H1 (cell line): Measurements from ENCODE around the gene RANBP9. TPM values are rescaled to one million over a fixed set of nuclear protein-coding genes. Genes with fewer than 3 reads are reported as not detected.

ENCODE experiments used
- CTCF ChIA-PET: fragments of 300-600 bp; sonication (Branson Sonifier 250); formaldehyde crosslinking; loops from one replicate; lab custom pipeline; 2021; ENCODE audit not compliant: partially characterized antibody; lab: Charles Lee
- POLR2A ChIA-PET: fragments of 300-600 bp; sonication (Branson Sonifier 250); formaldehyde crosslinking; loops from one replicate; lab custom pipeline; 2021; ENCODE audit warnings: inconsistent platforms; ENCODE audit not compliant: partially characterized antibody; lab: Charles Lee
- DNase-seq, 2 experiments: peaks; one replicate each; pipeline versions ENCODE4 v3.0.0 to v3.0.0-alpha.2; 2010 to 2022; ENCODE audit warnings: low spot score in 2 of 2, low read depth in 1 of 2, mixed read lengths in 1 of 2
- FAIRE-seq: peaks from 2 replicates; lab custom pipeline; 2011; peaks lifted over from hg19 to GRCh38; lab: Jason Lieb, UNC
- H2AFZ ChIP-seq: 2 replicates; pipeline ENCODE4 v1.8.1; 2012; ENCODE audit warnings: low read length, inconsistent platforms
- H2AK5ac ChIP-seq: 2 replicates; pipeline ENCODE4 v1.6.1; 2013; ENCODE audit warnings: low read depth, low read length
- H2BK120ac ChIP-seq: replicated peaks from 2 replicates; pipeline ENCODE3; 2013; ENCODE audit warnings: low read depth, low read length, inconsistent platforms
- H2BK12ac ChIP-seq: 2 replicates; pipeline ENCODE4 v1.6.1; 2013; ENCODE audit warnings: low read depth, low read length
- H2BK15ac ChIP-seq: 2 replicates; pipeline ENCODE4 v1.6.1; 2013; ENCODE audit warnings: low read length
- H2BK20ac ChIP-seq: 2 replicates; pipeline ENCODE4 v1.6.1; 2013; ENCODE audit warnings: low read length
- H2BK5ac ChIP-seq: 2 replicates; pipeline ENCODE4 v1.6.1; 2013; ENCODE audit warnings: low read depth, low read length
- H3K14ac ChIP-seq: 2 replicates; pipeline ENCODE4 v1.6.1; 2013; ENCODE audit warnings: inconsistent platforms; ENCODE audit not compliant: insufficient read length
- H3K18ac ChIP-seq: 2 replicates; pipeline ENCODE4 v1.6.1; 2013; ENCODE audit warnings: low read length; ENCODE audit errors: extremely low read depth
- H3K23ac ChIP-seq: 2 replicates; pipeline ENCODE4 v1.6.1; 2013; ENCODE audit warnings: inconsistent platforms; ENCODE audit not compliant: insufficient read length
- H3K23me2 ChIP-seq: 2 replicates; pipeline ENCODE4 v1.6.1; 2013; ENCODE audit warnings: low read depth, low read length
- H3K27ac ChIP-seq: 2 replicates; pipeline ENCODE4 v1.6.1; 2011; ENCODE audit warnings: low read depth, low read length, inconsistent platforms
- H3K27me3 ChIP-seq, 4 experiments: replicated peaks in 1 of 4; 1 replicate in 1 of 4; 2 replicates in 3 of 4; pipeline versions ENCODE4 v1.6.1 to v1.8.1; 2011 to 2013; ENCODE audit warnings: low read length in 3 of 4, mild to moderate bottlenecking in 3 of 4, inconsistent platforms in 2 of 4, mixed read lengths in 2 of 4, moderate library complexity in 1 of 4; ENCODE audit not compliant: control insufficient read depth in 3 of 4, insufficient read depth in 3 of 4; ENCODE audit errors: extremely low read depth in 1 of 4
- H3K36me3 ChIP-seq, 4 experiments: 2 replicates each; pipeline versions ENCODE4 v1.6.1 to v1.8.1; 2011 to 2013; ENCODE audit warnings: mild to moderate bottlenecking in 4 of 4, low read length in 3 of 4, moderate library complexity in 2 of 4, control low read depth in 1 of 4, inconsistent platforms in 1 of 4; ENCODE audit not compliant: insufficient read depth in 4 of 4, control insufficient read depth in 2 of 4
- H3K4ac ChIP-seq: replicated peaks from 2 replicates; pipeline ENCODE3; 2013; ENCODE audit warnings: low read length, low read depth, mixed read lengths, inconsistent platforms; ENCODE audit not compliant: insufficient read length
- H3K4me1 ChIP-seq, 4 experiments: replicated peaks in 1 of 4; 1 replicate in 1 of 4; 2 replicates in 3 of 4; pipeline versions ENCODE4 v1.6.1 to v1.8.1; 2011 to 2013; ENCODE audit warnings: low read length in 3 of 4, inconsistent platforms in 2 of 4, mixed read lengths in 1 of 4; ENCODE audit not compliant: insufficient read depth in 4 of 4, control insufficient read depth in 3 of 4
- H3K4me2 ChIP-seq, 2 experiments: 2 replicates each; pipeline versions ENCODE4 v1.6.1 to v1.8.1; 2011 to 2013; ENCODE audit warnings: low read depth in 2 of 2, low read length in 2 of 2, control low read depth in 1 of 2, inconsistent platforms in 1 of 2, mild to moderate bottlenecking in 1 of 2; ENCODE audit not compliant: insufficient read depth in 1 of 2
- H3K4me3 ChIP-seq, 4 experiments: fragments of 200-600, 300-600 bp in 1 of 4; sonication (generic), shearing (Covaris generic), sonication (Bioruptor Twin) in 1 of 4; 2 replicates each; pipeline versions ENCODE4 v1.5.1 to v1.8.1; 2011 to 2016; ENCODE audit warnings: low read length in 4 of 4, low read depth in 3 of 4, control low read depth in 2 of 4, inconsistent platforms in 2 of 4, mild to moderate bottlenecking in 2 of 4, mixed read lengths in 1 of 4, moderate library complexity in 1 of 4; ENCODE audit not compliant: insufficient read depth in 2 of 4; ENCODE audit errors: extremely low read depth in 1 of 4
- H3K56ac ChIP-seq: replicated peaks from 2 replicates; pipeline ENCODE3; 2013; ENCODE audit warnings: low read depth, mild to moderate bottlenecking, mixed read lengths, low read length, inconsistent platforms; ENCODE audit not compliant: insufficient read length
- H3K79me1 ChIP-seq: 2 replicates; pipeline ENCODE4 v1.6.1; 2013; ENCODE audit warnings: low read depth, low read length, control low read depth
- H3K79me2 ChIP-seq, 2 experiments: 2 replicates each; pipeline versions ENCODE4 v1.6.1 to v1.8.1; 2012 to 2013; ENCODE audit warnings: low read length in 2 of 2, mild to moderate bottlenecking in 2 of 2, inconsistent platforms in 1 of 2; ENCODE audit not compliant: insufficient read depth in 2 of 2, control insufficient read depth in 1 of 2
- H3K9ac ChIP-seq, 4 experiments: replicated peaks in 1 of 4; 1 replicate in 1 of 4; 2 replicates in 3 of 4; pipeline versions ENCODE4 v1.6.1 to v1.8.1; 2011 to 2013; ENCODE audit warnings: low read depth in 3 of 4, low read length in 3 of 4, control low read depth in 2 of 4, mild to moderate bottlenecking in 2 of 4, moderate library complexity in 2 of 4, inconsistent platforms in 1 of 4; ENCODE audit errors: extremely low read depth in 1 of 4
- H3K9me3 ChIP-seq, 2 experiments: 2 replicates each; pipeline versions ENCODE4 v1.6.1 to v1.8.1; 2012 to 2013; ENCODE audit warnings: mild to moderate bottlenecking in 2 of 2, moderate library complexity in 2 of 2, control low read depth in 1 of 2, inconsistent platforms in 1 of 2, low read depth in 1 of 2, low read length in 1 of 2, mixed read lengths in 1 of 2; ENCODE audit not compliant: insufficient read depth in 2 of 2
- H4K20me1 ChIP-seq, 2 experiments: replicated peaks in 1 of 2; 2 replicates each; pipeline versions ENCODE3 to v1.8.1; 2011 to 2013; ENCODE audit warnings: inconsistent platforms in 2 of 2, low read length in 2 of 2, mild to moderate bottlenecking in 1 of 2; ENCODE audit not compliant: insufficient read depth in 2 of 2, control insufficient read depth in 1 of 2
- H4K5ac ChIP-seq: 2 replicates; pipeline ENCODE4 v1.6.1; 2013; ENCODE audit warnings: low read length, low read depth, mixed read lengths, inconsistent platforms; ENCODE audit not compliant: insufficient read length
- H4K8ac ChIP-seq: 2 replicates; pipeline ENCODE4 v1.8.0; 2013; ENCODE audit warnings: mild to moderate bottlenecking, moderate library complexity, low read length, inconsistent platforms; ENCODE audit not compliant: insufficient read depth; ENCODE audit errors: extremely low read depth
- H4K91ac ChIP-seq: replicated peaks from 2 replicates; pipeline ENCODE3; 2013; ENCODE audit warnings: low read length, mixed read lengths, inconsistent platforms; ENCODE audit not compliant: insufficient read length
- CREB1 ChIP-seq: IDR thresholded peaks from 2 replicates; pipeline ENCODE4 v1.6.1; 2012; ENCODE audit warnings: inconsistent platforms
- JUN ChIP-seq: IDR thresholded peaks from 2 replicates; pipeline ENCODE4 v1.6.1; 2011; ENCODE audit warnings: low read depth, mild to moderate bottlenecking, improper control_type of control experiment, low read length
- JUND ChIP-seq: IDR thresholded peaks from 2 replicates; pipeline ENCODE4 v1.6.1; 2011; ENCODE audit warnings: mild to moderate bottlenecking, improper control_type of control experiment, low read length
- KDM1A ChIP-seq: fragments of 200-600, 300-600 bp; sonication (generic); IDR thresholded peaks from 2 replicates; pipeline ENCODE4 v1.7.1; 2016; ENCODE audit warnings: mild to moderate bottlenecking, low read length, borderline replicate concordance
- KDM4A ChIP-seq: IDR thresholded peaks from one replicate; pipeline ENCODE4 v1.7.1; 2012; ENCODE audit warnings: low read depth, mild to moderate bottlenecking, moderate library complexity, low read length, inconsistent platforms; ENCODE audit not compliant: severe bottlenecking
- POU5F1 ChIP-seq: IDR thresholded peaks from 2 replicates; pipeline ENCODE4 v1.6.1; 2011; ENCODE audit warnings: low read depth, mild to moderate bottlenecking, low read length, moderate library complexity
- RBBP5 ChIP-seq: IDR thresholded peaks from 2 replicates; pipeline ENCODE4 v1.7.1; 2012; ENCODE audit warnings: low read depth, mild to moderate bottlenecking, inconsistent platforms, low read length, moderate library complexity, borderline replicate concordance
- SIN3A ChIP-seq, 2 experiments: IDR thresholded peaks in 1 of 2; conservative IDR thresholded peaks in 1 of 2; 2 replicates each; pipeline ENCODE4 v1.6.1; 2011 to 2012; ENCODE audit warnings: low read length in 2 of 2, improper control_type of control experiment in 1 of 2, low read depth in 1 of 2, mild to moderate bottlenecking in 1 of 2
- SIX5 ChIP-seq: IDR thresholded peaks from 2 replicates; pipeline ENCODE4 v1.6.1; 2011; ENCODE audit warnings: mild to moderate bottlenecking, low read depth, low read length
- SRF ChIP-seq: IDR thresholded peaks from 2 replicates; pipeline ENCODE4 v1.6.1; 2011; ENCODE audit warnings: mild to moderate bottlenecking, low read depth, low read length, moderate library complexity
- WGBS, 2 experiments: shearing (Covaris generic) in 1 of 2; methylation state at CpG; one replicate each; pipeline versions ENCODE4 v1.1.6 to v1.1.7; 2013 to 2015; ENCODE audit warnings: low lambda C conversion rate in 2 of 2, mixed read lengths in 2 of 2, inconsistent platforms in 1 of 2, low coverage in 1 of 2, missing lambda C conversion rate in 1 of 2; ENCODE audit not compliant: insufficient replicate concordance in 2 of 2, insufficient coverage in 1 of 2, insufficient read length in 1 of 2; ENCODE audit errors: extremely low coverage in 1 of 2, missing lambda C conversion rate in 1 of 2; 5-methylcytosine and 5-hydroxymethylcytosine counted together
- polyA plus RNA-seq, 7 experiments: library from polyadenylated mRNA; depleted of rRNA in 3 of 7; stranded (reverse) in 5 of 7; unstranded in 2 of 7; fragments of >200 nt in 5 of 7; fragments of 200-250 nt in 2 of 7; gene quantifications; 1 replicate in 5 of 7; 2 replicates in 1 of 7; 4 replicates in 1 of 7; pipeline versions ENCODE4 v1.2.1 to v1.2.3, GENCODE V29; 2011 to 2013; ENCODE audit warnings: missing spikeins in 2 of 7, mixed read lengths in 2 of 7
- total RNA-seq: library from RNA; stranded (reverse); fragmentation: NEBNext Ultra II Directional; extraction: Animal tissue kit (Norgen Biotek cat#: 25700); gene quantifications from 2 replicates; pipeline ENCODE4 v1.2.1, GENCODE V29; 2021
- TF ChIP-seq, protein P1 (sequence below): IDR thresholded peaks from 2 replicates; pipeline ENCODE4 v1.6.1; 2012; ENCODE audit warnings: inconsistent platforms

Gene RANBP9
- total and polyA plus RNA-seq, 2 of the 8 experiments (the other 6 are each of a cell fraction or from before 2014, with no cell fraction given) = 13.0 to 36.7 TPM

DNA sequence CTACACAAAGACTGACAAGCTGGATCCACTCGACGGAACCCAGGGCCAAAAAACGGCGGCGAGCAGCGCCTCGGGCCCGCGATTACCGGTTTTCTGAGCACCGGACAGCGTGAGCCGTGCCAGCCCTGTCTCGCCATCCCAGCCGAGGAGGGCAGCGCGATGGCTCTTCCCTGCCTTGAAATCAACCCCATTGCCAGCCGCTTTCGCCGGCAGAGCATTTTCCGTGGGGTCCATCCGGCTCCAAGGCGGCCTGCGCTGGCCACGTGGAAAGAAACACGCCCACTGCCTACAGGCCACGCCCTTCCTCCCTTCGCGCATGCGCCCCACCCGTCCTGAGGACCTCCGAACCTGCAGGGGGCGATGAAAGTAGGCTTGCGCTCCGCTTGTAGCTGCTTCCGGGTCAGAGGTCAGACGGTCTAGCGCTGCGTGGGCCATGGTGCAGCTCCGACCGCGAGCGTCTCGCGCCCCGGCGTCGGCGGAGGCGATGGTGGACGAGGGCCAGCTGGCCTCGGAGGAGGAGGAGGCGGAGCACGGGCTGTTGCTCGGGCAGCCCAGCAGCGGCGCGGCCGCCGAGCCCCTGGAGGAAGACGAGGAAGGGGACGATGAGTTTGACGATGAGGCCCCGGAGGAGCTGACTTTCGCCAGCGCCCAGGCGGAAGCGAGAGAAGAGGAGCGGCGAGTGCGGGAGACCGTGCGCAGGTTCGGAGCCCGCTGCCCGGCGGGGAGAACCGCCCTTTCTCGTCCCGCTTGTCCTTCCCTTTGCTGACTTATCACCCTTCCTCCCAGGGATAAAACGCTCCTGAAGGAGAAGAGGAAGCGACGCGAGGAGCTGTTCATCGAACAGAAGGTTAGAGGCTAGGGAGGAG, 96.5 kb downstream of the RANBP9 start, which contains the start of gene NOL7:
Gene NOL7, plus strand, starts transcription at position 410 of the 866 bp plus-strand sequence. Its CDS starts 24 bp downstream, at position 434.
- H3K23me2 ChIP-seq = peaks cover 5% of the 10 kb centered on the region; the same call in 1 of the 2 replicates
- peaks cover 3 to 20% of the 10 kb centered on the region in 2 experiments; a peak in 3 of 4 replicates for H3K79me2 ChIP-seq
- no peaks in the 10 kb centered on the region for H3K27me3 ChIP-seq
- H3K4me3 ChIP-seq = peak within 1 kb of the TSS; percentile 58 to 99 (median 91)
- H4K8ac ChIP-seq = peak within 1 kb of the TSS; percentile 97
- H2BK12ac ChIP-seq = peak within 1 kb of the TSS; percentile 55; the same call in 1 of the 2 replicates
- H2AK5ac ChIP-seq = no peak within 1 kb of the TSS
- peak within 1 kb of the TSS; percentile 98 for H3K4ac ChIP-seq
- ChIA-PET CTCF (interaction anchor here (0.8 to 3.6 kb wide), 19 partner anchors 9 to 288 kb away, joined by 3 to 26 read pairs (median 4); partner anchors contain the start of gene SIRT5), POLR2A (interaction anchor here (0.7 to 3.9 kb wide), 29 partner anchors 10 to 328 kb away, joined by 3 to 32 read pairs (median 4); partner anchors contain the start of genes GFOD1, RANBP9, SIRT5 and TBC1D7)
- H4K20me1 ChIP-seq = peaks cover 2 to 9% of the 10 kb centered on the region in 2 experiments
- no peak within 1 kb of the TSS for H3K14ac ChIP-seq
- peak within 1 kb of the TSS; percentile 97 for H4K91ac ChIP-seq
- H3K9ac ChIP-seq = peak within 1 kb of the TSS; percentile 83 to 98 (median 91)
- H3K4me1 ChIP-seq = peaks cover 0 to 2% (median under 1%) of the 10 kb centered on the region in 4 experiments; a peak in 3 of 7 replicates
- peak within 1 kb of the TSS; percentile 81 for H2BK120ac ChIP-seq
- H3K18ac ChIP-seq = peak within 1 kb of the TSS; percentile 95
- H3K56ac ChIP-seq = peak within 1 kb of the TSS; percentile 94
- peak within 1 kb of the TSS; percentile 31; the same call in 1 of the 2 replicates for H2AFZ ChIP-seq
- H2BK20ac ChIP-seq = no peak within 1 kb of the TSS
- peaks cover 12 to 32% (median 19%) of the 10 kb centered on the region in 4 experiments for H3K36me3 ChIP-seq
- H3K27ac ChIP-seq = peak within 1 kb of the TSS; percentile 87
- peak within 1 kb of the TSS; percentile 89; the same call in 1 of the 2 replicates for H2BK5ac ChIP-seq
- DNase-seq (peak; percentile 95 to 99), FAIRE-seq (no peak)
- 3% methylated on average over 56 of the region's 85 CpGs; no CpG with 5 or more reads in 1 of the 2 experiments for WGBS, 2 experiments
- no peaks in the 10 kb centered on the region for H3K9me3 ChIP-seq
- no peak within 1 kb of the TSS for H3K23ac ChIP-seq
- no peaks in the 10 kb centered on the region for H3K79me1 ChIP-seq
- peak within 1 kb of the TSS; percentile 86 for H4K5ac ChIP-seq
- no peak within 1 kb of the TSS for H2BK15ac ChIP-seq
- H3K4me2 ChIP-seq = peak within 1 kb of the TSS; percentile 88 to 94
- TF ChIP-seq KDM1A = no peak
- no peak for TF ChIP-seq JUN
- no peak for TF ChIP-seq CREB1
- no peak for TF ChIP-seq POU5F1
- peak in 1 of 2 experiments; percentile 87; a peak in 3 of 4 replicates for TF ChIP-seq SIN3A (conservative IDR thresholded peaks at IDR 0.05 in 1 of 2, IDR thresholded peaks at IDR 0.05 in 1 of 2; ENCODE audit: low read depth in 1 of 2, low read length in 2 of 2)
- TF ChIP-seq, protein P1, sequence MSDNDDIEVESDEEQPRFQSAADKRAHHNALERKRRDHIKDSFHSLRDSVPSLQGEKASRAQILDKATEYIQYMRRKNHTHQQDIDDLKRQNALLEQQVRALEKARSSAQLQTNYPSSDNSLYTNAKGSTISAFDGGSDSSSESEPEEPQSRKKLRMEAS = peak; percentile 99
- TF ChIP-seq KDM4A = peak; percentile 70
- no peak for TF ChIP-seq SRF
- no peak for TF ChIP-seq JUND
- peak; percentile 97 for TF ChIP-seq RBBP5
- TF ChIP-seq SIX5 = no peak
